ENCODE measurements around the gene FGF21.
"Not testable (repeated sequence)": the region's sequence is repeated elsewhere in the genome, so short reads cannot be mapped to it uniquely, and the experiment has no call there.

GRCh38 chr19:48765816-48766215 lies 10.5 kb downstream of the FGF21 start:
- not testable (repeated sequence) for TF ChIP-seq CTCF, POLR2A (IDR thresholded peaks at IDR 0.05)
